HG03139 (cell line): ENCODE measurements around the gene CIAO3.
A peak's percentile ranks its signal among the peaks of the same experiment; 100 is the strongest.
"Not testable (repeated sequence)": the region's sequence is repeated elsewhere in the genome, so short reads cannot be mapped to it uniquely, and the experiment has no call there.

Source experiments
- ATAC-seq: cut with Tn5 transposase; IDR thresholded peaks from one replicate; pipeline ENCODE4 v1.9.1; 2021; ENCODE audit not compliant: unreplicated experiment

Gene CIAO3

GRCh38 chr16:694863-695354, 45.9 kb downstream of the CIAO3 start:
- no peak for ATAC-seq

GRCh38 chr16:694187-694862, 46.5 kb downstream of the CIAO3 start:
- no peak for ATAC-seq

- ATAC-seq = no peak
Observed at GRCh38 chr16:693766-694165, 47.0 kb downstream of the CIAO3 start.

DNA sequence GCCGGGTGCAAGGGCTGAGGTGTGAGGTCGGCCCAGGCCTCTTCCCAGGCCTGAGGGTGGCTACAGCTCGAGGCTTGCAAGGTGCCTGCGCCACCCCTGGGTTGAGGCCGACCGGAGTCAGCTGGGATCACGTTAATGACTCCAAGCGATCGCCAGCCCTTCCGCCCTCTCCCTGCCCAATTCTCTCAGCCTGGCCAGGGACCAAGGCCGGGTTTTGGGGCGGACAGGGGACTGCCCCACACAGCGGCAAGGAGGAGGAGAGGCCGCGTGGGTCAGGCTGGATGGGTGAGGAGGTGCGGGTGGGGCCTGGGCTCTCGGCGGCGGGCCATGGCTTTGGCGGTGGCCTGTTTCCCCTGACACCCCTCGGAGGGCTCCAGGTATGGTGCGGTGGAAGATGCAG, 47.4 kb downstream of the CIAO3 start:
- no peak for ATAC-seq

GRCh38 chr16:692356-693108, 48.3 kb downstream of the CIAO3 start:
- ATAC-seq = no peak

DNA sequence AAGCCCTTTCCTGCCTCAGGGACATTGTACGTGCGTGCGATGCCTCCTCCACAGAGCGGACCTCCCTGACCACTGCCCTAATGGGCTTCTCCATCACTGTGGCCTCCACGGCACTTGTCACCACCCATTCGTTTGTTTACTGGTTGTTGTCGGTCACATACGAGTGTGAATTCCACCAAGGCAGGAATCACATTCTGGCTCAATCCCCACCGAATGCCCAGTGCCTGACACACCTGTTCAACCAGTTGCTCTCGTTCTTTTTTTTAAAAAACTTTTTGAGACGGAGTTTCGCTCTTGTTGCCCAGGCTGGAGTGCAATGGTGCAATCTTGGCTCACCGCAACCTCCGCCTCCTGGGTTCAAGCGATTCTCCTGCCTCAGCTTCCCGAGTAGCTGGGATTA, 49.6 kb downstream of the CIAO3 start:
- ATAC-seq = not testable (repeated sequence)

- ATAC-seq = no peak
Observed at GRCh38 chr16:689175-689897, 51.5 kb downstream of the CIAO3 start.

DNA sequence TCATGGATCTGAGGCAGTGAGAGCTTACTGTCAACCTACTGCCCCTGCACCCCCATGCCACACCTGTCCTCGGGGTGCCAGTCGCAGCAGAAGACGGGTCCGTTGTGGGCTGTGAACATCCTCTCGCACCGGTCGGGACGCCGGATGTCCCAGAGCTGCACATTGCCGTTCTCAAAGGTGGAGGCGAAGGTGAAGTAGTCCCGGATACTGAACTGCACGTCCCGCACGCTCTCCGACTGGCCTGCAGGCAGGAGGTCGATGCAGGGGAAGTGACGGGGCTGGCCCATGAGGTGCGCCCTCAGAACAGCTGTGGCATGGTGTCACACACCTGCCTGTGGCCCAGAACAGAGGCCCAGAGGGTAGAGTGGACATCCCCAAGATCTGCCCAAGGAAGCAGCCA, 53.3 kb downstream of the CIAO3 start:
- ATAC-seq = no peak

DNA sequence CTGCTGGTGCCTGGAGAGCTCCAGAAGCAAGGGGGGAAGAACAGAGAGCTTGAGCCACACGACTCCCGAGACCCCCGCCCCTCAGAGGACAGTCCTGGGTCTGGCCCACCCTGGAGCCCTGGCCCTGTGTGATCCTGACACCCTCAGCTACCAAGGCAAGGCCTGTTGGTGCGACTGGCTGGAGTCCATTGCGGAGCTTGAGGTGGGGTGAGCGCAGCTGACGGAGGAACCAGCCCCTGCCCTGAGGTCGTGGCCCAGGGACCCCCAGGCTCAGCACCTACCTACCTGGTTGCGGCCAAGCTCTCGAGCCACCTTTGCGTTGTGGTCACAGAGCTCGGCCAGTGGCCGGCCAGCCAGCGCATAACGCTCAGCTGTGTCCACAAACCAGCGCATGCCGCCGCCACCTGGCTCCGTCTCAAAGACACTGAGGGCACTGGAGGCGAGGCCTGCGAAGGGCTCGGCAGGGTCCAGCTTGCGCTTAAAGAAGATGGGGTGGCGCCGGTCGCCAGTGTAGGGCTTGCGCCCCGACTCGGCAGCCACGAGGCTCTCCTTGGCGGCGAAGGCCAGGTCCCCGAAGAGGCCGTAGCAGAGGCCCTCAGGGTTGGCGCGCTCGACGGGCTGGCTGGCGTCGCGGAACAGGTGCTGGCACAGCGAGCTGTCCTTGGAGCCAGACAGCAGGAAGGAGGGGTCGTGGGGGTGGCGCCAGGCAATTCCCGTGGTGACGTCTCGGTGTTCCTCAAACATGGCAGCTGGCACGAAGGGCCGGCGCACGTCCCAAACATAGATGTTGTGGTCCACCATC, 54.1 kb downstream of the CIAO3 start:
- no peak for ATAC-seq

GRCh38 chr16:685967-686366, 54.8 kb downstream of the CIAO3 start:
- ATAC-seq = no peak

DNA sequence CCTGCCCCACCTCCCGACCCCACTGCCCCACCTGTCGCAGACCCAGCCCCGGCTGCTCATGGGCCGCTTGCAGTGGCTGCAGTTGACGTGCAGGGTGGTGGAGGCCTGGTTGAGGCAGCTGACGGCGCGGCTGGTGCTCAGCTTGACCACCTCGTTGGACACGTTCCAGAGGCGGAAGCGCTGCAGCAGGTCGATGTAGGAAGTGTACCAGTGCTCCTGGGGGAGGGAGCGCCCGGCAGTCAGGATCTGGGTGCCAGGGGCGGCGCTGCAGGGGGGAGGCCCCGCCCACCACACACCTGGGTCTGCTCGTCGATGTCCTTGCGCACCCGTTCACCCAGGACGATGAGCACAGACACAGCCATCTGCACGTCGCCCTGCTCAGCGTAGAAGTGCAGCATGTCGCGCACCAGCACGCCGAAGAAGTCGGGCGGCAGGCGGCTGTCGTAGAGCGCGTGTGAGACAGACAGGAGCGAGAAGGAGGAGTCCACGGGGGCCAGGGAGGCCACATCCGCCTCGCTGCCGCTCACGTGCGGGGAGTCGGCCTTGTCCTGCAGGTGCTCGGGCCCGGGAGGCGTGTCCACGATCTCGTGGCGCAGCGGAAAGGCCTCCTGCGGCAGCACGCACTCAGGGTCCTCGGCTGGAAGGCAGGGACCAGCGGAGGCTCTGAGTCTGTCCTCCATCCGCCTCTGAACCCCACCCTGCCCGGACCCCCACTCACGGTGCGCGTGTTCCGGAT, 55.7 kb downstream of the CIAO3 start:
- ATAC-seq = no peak

- peak; percentile 35 for ATAC-seq
Observed at GRCh38 chr16:684071-684794, 56.6 kb downstream of the CIAO3 start, which contains the start of gene JMJD8. JMJD8 (minus strand) TSS chr16:684334; CDS start chr16:684319, 15 bp downstream.

DNA sequence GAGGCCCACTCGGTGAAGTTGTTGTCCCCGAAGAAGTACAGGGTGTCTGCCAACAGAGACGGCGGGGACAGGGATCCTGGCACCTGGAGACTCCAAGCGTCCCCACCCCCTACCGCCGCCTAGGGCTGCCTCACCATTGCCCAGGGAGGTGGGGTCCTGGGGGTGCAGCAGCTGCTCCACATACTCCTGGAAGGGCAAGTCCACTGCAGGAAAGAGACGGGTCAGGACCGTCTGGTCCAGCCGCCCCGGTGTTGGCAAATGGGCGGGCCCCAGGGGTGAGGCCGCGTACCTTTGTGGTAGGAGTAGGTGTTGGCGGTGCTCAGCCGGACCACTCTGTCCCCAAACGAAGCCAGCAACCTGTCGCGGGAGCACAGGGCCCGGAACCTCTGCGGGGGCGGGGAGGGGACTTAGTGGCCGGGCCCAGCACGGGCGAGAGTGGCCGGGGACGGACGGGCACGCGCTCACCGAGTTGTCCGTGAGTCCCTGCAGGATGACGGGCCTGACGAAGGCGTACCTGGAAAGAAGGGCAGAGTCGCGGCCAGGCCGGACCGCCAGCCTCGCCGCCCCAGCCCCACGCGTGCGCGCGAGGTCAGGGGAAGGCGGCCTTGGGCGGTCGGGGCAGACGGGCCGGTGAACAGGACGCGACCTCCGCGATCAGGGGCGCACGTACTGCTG, 57.3 kb downstream of the CIAO3 start:
- no peak for ATAC-seq

DNA sequence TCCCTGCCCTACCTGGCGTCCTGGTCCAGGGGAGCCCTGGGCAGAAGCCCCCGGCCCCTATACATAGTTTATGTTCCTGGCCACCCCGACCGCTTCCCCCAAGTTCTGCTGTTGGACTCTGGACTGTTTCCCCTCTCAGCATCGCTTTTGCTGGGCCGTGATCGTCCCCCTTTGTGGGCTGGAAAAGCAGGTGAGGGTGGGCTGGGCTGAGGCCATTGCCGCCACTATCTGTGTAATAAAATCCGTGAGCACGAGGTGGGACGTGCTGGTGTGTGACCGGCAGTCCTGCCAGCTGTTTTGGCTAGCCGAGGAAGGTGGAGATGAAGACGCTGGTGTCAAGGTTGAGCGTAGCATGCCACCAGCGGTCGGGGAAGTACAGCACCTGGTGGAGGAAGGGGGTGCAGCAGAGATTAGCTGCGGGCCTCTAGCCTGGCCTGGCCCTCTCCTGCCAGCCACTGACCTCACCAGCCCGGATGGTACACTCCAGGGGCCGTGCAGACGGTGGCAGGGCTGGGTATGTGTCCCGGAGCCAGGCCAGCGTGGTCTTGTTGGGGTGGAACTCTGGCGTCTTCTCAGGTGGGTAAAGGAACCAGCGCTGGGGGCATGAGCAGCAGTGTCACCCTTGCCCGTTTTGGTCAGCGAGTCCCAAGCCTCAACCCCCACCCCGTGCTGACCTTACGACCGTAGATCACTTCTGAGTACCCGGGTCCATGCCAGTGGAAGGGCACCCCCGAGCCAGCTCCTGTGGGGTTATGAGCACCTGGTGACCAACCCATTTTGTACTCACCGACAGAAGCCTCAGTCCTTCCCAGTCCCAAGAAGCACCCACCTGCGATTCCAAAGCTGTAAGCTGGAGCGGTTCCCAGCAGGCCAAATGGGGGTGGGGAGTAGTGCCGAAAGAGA, 58.1 kb downstream of the CIAO3 start:
- no peak for ATAC-seq

DNA sequence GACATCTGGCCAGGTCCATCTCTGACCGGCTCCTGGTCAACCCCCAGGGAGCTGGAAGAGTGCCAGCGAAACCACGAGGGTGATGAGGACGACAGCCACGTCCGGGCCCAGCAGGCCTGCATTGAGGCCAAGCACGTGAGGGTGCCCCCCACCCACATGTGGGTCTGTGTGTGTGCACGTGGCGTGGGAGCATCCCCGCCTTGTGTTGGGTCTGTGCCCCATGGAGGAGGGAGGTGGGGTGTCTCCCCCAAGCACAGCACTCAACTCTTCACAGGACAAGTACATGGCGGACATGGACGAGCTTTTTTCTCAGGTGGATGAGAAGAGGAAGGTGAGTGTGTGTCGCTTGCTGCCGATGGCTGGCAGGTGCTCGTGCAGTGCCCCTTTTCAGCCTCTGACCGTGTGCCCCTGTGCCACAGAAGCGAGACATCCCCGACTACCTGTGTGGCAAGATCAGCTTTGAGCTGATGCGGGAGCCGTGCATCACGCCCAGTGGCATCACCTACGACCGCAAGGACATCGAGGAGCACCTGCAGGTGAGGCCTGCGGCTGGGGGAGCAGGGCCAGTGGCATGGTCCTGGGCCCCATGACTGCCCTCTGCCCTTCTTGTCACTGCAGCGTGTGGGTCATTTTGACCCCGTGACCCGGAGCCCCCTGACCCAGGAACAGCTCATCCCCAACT, 58.9 kb downstream of the CIAO3 start:
- ATAC-seq = no peak

- no peak for ATAC-seq
Observed at GRCh38 chr16:680967-681745, 59.6 kb downstream of the CIAO3 start.

- ATAC-seq = no peak
Observed at GRCh38 chr16:680625-680945, 60.2 kb downstream of the CIAO3 start.
